Measurements from ENCODE around the gene APH1B.
A peak's percentile ranks its signal among the peaks of the same experiment; 100 is the strongest.

Gene APH1B

DNA sequence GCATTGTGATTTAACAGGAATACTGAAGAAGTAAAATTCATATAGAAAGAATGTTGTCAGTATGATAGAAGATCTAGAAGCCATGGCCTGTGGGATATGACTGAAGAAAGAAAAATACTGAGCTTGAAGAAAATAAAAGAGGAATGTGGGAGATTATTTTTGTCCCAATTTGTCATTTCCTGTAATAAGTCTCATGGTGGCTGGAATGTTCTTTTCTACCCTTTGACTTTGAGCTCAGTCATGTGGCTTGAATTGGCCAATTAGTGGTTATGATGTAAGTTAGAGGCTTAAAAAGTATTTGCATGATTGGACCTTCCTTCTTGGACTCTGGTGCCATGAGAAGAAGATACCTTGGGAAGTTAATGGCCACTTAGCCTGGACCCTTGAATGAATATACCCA is 14.1 kb downstream of the APH1B start:
- peak; percentile 37; the same call in 2 of the 3 replicates for ATAC-seq
- no peak for TF ChIP-seq OSR1 (CRISPR knock-in tag; IDR thresholded peaks at IDR 0.05)
- no peak for TF ChIP-seq CSDC2 (CRISPR knock-in tag; IDR thresholded peaks at IDR 0.05)
- TF ChIP-seq ZNF565 (CRISPR knock-in tag; conservative IDR thresholded peaks at IDR 0.05; ENCODE audit: low read depth): no peak
- TF ChIP-seq TCF4 (CRISPR knock-in tag; IDR thresholded peaks at IDR 0.05; ENCODE audit: borderline replicate concordance): no peak
- TF ChIP-seq, protein P1, sequence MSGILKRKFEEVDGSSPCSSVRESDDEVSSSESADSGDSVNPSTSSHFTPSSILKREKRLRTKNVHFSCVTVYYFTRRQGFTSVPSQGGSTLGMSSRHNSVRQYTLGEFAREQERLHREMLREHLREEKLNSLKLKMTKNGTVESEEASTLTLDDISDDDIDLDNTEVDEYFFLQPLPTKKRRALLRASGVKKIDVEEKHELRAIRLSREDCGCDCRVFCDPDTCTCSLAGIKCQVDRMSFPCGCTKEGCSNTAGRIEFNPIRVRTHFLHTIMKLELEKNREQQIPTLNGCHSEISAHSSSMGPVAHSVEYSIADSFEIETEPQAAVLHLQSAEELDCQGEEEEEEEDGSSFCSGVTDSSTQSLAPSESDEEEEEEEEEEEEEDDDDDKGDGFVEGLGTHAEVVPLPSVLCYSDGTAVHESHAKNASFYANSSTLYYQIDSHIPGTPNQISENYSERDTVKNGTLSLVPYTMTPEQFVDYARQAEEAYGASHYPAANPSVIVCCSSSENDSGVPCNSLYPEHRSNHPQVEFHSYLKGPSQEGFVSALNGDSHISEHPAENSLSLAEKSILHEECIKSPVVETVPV (CRISPR knock-in tag; IDR thresholded peaks at IDR 0.05): no peak

DNA sequence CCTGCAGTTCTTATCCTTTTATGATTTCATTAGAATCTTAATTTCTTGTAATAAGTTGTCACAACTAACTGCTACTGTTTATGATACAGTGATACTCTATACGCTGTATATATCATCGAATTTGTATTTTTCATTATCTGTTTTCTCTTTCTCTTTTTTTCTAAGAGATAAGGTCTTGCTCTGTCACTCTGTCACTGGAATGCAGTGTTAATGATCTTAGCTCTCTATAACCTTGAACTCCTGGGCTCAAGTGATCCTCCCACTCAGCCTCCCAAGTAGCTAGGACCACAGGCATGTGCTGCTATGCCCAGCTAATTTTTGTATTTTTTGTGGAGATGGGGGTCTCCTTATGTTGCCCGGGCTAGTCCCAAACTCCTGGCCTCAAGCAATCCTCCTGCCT is 14.8 kb downstream of the APH1B start:
- no peak for TF ChIP-seq TCF4 (CRISPR knock-in tag; IDR thresholded peaks at IDR 0.05; ENCODE audit: borderline replicate concordance)
- TF ChIP-seq ZNF8 (CRISPR knock-in tag; IDR thresholded peaks at IDR 0.05): no peak
- TF ChIP-seq, protein P2, sequence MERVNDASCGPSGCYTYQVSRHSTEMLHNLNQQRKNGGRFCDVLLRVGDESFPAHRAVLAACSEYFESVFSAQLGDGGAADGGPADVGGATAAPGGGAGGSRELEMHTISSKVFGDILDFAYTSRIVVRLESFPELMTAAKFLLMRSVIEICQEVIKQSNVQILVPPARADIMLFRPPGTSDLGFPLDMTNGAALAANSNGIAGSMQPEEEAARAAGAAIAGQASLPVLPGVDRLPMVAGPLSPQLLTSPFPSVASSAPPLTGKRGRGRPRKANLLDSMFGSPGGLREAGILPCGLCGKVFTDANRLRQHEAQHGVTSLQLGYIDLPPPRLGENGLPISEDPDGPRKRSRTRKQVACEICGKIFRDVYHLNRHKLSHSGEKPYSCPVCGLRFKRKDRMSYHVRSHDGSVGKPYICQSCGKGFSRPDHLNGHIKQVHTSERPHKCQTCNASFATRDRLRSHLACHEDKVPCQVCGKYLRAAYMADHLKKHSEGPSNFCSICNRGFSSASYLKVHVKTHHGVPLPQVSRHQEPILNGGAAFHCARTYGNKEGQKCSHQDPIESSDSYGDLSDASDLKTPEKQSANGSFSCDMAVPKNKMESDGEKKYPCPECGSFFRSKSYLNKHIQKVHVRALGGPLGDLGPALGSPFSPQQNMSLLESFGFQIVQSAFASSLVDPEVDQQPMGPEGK (CRISPR knock-in tag; IDR thresholded peaks at IDR 0.05; ENCODE audit: borderline replicate concordance): no peak
- TF ChIP-seq ZNF565 (CRISPR knock-in tag; conservative IDR thresholded peaks at IDR 0.05; ENCODE audit: low read depth): no peak
- TF ChIP-seq, protein P3, sequence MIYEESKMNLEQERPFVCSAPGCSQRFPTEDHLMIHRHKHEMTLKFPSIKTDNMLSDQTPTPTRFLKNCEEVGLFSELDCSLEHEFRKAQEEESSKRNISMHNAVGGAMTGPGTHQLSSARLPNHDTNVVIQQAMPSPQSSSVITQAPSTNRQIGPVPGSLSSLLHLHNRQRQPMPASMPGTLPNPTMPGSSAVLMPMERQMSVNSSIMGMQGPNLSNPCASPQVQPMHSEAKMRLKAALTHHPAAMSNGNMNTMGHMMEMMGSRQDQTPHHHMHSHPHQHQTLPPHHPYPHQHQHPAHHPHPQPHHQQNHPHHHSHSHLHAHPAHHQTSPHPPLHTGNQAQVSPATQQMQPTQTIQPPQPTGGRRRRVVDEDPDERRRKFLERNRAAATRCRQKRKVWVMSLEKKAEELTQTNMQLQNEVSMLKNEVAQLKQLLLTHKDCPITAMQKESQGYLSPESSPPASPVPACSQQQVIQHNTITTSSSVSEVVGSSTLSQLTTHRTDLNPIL (CRISPR knock-in tag; IDR thresholded peaks at IDR 0.05; ENCODE audit: low read depth): no peak
- TF ChIP-seq RARB (CRISPR knock-in tag; IDR thresholded peaks at IDR 0.05): no peak
- TF ChIP-seq BACH2 (CRISPR knock-in tag; IDR thresholded peaks at IDR 0.05; ENCODE audit: borderline replicate concordance): no peak
- TF ChIP-seq CSDC2 (CRISPR knock-in tag; IDR thresholded peaks at IDR 0.05): no peak
- no peak for TF ChIP-seq ISL1 (CRISPR knock-in tag; IDR thresholded peaks at IDR 0.05)
- no peak for TF ChIP-seq GLIS3 (CRISPR knock-in tag; IDR thresholded peaks at IDR 0.05)
- no peak for TF ChIP-seq OSR1 (CRISPR knock-in tag; IDR thresholded peaks at IDR 0.05)
- no peak for TF ChIP-seq ARNTL (CRISPR knock-in tag; IDR thresholded peaks at IDR 0.05; ENCODE audit: borderline replicate concordance, low read depth)
- no peak for TF ChIP-seq ZC3H10 (CRISPR knock-in tag; IDR thresholded peaks at IDR 0.05)
- no peak for TF ChIP-seq ESRRG (CRISPR knock-in tag; IDR thresholded peaks at IDR 0.05)
- no peak for TF ChIP-seq PPARA (CRISPR knock-in tag; IDR thresholded peaks at IDR 0.05; ENCODE audit: borderline replicate concordance)
- no peak for TF ChIP-seq SNAI2 (CRISPR knock-in tag; IDR thresholded peaks at IDR 0.05)
- TF ChIP-seq ZFP30 (CRISPR knock-in tag; IDR thresholded peaks at IDR 0.05): no peak
- TF ChIP-seq, protein P4, sequence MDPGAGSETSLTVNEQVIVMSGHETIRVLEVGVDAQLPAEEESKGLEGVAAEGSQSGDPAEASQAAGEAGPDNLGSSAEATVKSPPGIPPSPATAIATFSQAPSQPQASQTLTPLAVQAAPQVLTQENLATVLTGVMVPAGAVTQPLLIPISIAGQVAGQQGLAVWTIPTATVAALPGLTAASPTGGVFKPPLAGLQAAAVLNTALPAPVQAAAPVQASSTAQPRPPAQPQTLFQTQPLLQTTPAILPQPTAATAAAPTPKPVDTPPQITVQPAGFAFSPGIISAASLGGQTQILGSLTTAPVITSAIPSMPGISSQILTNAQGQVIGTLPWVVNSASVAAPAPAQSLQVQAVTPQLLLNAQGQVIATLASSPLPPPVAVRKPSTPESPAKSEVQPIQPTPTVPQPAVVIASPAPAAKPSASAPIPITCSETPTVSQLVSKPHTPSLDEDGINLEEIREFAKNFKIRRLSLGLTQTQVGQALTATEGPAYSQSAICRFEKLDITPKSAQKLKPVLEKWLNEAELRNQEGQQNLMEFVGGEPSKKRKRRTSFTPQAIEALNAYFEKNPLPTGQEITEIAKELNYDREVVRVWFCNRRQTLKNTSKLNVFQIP (CRISPR knock-in tag; IDR thresholded peaks at IDR 0.05; ENCODE audit: borderline replicate concordance, low read depth): no peak
- no peak for ATAC-seq

DNA sequence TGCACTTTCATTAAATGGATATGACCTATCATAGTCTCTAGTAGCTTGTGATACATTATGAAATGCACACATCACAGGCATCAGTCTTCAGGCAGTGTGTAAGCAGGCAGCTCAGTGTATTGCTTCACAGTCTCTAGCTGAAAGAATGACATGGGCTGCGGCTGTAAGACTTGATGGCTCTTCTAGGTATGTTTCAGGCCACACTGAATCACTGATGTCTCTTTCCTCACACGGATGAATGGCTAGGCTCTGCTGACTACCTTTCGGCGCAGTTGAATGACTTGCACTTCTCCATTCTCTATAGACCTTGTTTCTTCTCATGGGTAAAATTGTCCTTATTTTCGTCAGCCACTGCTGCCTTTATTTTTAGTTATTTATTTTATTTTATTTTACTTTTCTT is 15.4 kb downstream of the APH1B start:
- ATAC-seq: no peak
- TF ChIP-seq ZNF565 (CRISPR knock-in tag; conservative IDR thresholded peaks at IDR 0.05; ENCODE audit: low read depth) (no peak), ISL1 (CRISPR knock-in tag; IDR thresholded peaks at IDR 0.05) (no peak), SNAI2 (CRISPR knock-in tag; IDR thresholded peaks at IDR 0.05) (no peak), RARB (CRISPR knock-in tag; IDR thresholded peaks at IDR 0.05) (no peak), CSDC2 (CRISPR knock-in tag; IDR thresholded peaks at IDR 0.05) (no peak), TCF4 (CRISPR knock-in tag; IDR thresholded peaks at IDR 0.05; ENCODE audit: borderline replicate concordance) (no peak), BACH2 (CRISPR knock-in tag; IDR thresholded peaks at IDR 0.05; ENCODE audit: borderline replicate concordance) (no peak), OSR1 (CRISPR knock-in tag; IDR thresholded peaks at IDR 0.05) (no peak), ZFP30 (CRISPR knock-in tag; IDR thresholded peaks at IDR 0.05) (no peak), PPARA (CRISPR knock-in tag; IDR thresholded peaks at IDR 0.05; ENCODE audit: borderline replicate concordance) (no peak), ZNF8 (CRISPR knock-in tag; IDR thresholded peaks at IDR 0.05) (no peak)
- TF ChIP-seq, protein P2 (CRISPR knock-in tag; IDR thresholded peaks at IDR 0.05; ENCODE audit: borderline replicate concordance): no peak
